Measurements from ENCODE around the gene KCNE3. TPM values are rescaled to one million over a fixed set of nuclear protein-coding genes. Genes with fewer than 3 reads are reported as not detected.

Gene KCNE3
- total and polyA plus RNA-seq, 9 of the 15 experiments (the other 6 are each of a cell fraction or from before 2014, with no cell fraction given): 1.6 to 8.7 (median 6.2) TPM

- TF ChIP-seq, protein P1, sequence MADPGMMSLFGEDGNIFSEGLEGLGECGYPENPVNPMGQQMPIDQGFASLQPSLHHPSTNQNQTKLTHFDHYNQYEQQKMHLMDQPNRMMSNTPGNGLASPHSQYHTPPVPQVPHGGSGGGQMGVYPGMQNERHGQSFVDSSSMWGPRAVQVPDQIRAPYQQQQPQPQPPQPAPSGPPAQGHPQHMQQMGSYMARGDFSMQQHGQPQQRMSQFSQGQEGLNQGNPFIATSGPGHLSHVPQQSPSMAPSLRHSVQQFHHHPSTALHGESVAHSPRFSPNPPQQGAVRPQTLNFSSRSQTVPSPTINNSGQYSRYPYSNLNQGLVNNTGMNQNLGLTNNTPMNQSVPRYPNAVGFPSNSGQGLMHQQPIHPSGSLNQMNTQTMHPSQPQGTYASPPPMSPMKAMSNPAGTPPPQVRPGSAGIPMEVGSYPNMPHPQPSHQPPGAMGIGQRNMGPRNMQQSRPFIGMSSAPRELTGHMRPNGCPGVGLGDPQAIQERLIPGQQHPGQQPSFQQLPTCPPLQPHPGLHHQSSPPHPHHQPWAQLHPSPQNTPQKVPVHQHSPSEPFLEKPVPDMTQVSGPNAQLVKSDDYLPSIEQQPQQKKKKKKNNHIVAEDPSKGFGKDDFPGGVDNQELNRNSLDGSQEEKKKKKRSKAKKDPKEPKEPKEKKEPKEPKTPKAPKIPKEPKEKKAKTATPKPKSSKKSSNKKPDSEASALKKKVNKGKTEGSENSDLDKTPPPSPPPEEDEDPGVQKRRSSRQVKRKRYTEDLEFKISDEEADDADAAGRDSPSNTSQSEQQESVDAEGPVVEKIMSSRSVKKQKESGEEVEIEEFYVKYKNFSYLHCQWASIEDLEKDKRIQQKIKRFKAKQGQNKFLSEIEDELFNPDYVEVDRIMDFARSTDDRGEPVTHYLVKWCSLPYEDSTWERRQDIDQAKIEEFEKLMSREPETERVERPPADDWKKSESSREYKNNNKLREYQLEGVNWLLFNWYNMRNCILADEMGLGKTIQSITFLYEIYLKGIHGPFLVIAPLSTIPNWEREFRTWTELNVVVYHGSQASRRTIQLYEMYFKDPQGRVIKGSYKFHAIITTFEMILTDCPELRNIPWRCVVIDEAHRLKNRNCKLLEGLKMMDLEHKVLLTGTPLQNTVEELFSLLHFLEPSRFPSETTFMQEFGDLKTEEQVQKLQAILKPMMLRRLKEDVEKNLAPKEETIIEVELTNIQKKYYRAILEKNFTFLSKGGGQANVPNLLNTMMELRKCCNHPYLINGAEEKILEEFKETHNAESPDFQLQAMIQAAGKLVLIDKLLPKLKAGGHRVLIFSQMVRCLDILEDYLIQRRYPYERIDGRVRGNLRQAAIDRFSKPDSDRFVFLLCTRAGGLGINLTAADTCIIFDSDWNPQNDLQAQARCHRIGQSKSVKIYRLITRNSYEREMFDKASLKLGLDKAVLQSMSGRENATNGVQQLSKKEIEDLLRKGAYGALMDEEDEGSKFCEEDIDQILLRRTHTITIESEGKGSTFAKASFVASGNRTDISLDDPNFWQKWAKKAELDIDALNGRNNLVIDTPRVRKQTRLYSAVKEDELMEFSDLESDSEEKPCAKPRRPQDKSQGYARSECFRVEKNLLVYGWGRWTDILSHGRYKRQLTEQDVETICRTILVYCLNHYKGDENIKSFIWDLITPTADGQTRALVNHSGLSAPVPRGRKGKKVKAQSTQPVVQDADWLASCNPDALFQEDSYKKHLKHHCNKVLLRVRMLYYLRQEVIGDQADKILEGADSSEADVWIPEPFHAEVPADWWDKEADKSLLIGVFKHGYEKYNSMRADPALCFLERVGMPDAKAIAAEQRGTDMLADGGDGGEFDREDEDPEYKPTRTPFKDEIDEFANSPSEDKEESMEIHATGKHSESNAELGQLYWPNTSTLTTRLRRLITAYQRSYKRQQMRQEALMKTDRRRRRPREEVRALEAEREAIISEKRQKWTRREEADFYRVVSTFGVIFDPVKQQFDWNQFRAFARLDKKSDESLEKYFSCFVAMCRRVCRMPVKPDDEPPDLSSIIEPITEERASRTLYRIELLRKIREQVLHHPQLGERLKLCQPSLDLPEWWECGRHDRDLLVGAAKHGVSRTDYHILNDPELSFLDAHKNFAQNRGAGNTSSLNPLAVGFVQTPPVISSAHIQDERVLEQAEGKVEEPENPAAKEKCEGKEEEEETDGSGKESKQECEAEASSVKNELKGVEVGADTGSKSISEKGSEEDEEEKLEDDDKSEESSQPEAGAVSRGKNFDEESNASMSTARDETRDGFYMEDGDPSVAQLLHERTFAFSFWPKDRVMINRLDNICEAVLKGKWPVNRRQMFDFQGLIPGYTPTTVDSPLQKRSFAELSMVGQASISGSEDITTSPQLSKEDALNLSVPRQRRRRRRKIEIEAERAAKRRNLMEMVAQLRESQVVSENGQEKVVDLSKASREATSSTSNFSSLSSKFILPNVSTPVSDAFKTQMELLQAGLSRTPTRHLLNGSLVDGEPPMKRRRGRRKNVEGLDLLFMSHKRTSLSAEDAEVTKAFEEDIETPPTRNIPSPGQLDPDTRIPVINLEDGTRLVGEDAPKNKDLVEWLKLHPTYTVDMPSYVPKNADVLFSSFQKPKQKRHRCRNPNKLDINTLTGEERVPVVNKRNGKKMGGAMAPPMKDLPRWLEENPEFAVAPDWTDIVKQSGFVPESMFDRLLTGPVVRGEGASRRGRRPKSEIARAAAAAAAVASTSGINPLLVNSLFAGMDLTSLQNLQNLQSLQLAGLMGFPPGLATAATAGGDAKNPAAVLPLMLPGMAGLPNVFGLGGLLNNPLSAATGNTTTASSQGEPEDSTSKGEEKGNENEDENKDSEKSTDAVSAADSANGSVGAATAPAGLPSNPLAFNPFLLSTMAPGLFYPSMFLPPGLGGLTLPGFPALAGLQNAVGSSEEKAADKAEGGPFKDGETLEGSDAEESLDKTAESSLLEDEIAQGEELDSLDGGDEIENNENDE (IDR thresholded peaks at IDR 0.05; ENCODE audit: low read depth, low read length): no peak
- TF ChIP-seq ZNF785 (CRISPR knock-in tag; IDR thresholded peaks at IDR 0.05) (no peak), ZC3H4 (CRISPR knock-in tag; IDR thresholded peaks at IDR 0.05; ENCODE audit: borderline replicate concordance) (no peak), SOX6 (IDR thresholded peaks at IDR 0.05) (peak; percentile 49), SIN3A (IDR thresholded peaks at IDR 0.05; ENCODE audit: borderline replicate concordance in 2 of 2, control insufficient read depth in 1 of 2, low read depth in 2 of 2, low read length in 2 of 2) (peak in 1 of 2 experiments; percentile 59; a peak in 2 of 4 replicates), SMARCA4 (IDR thresholded peaks at IDR 0.05) (no peak), KLF13 (tag; IDR thresholded peaks at IDR 0.05; ENCODE audit: borderline replicate concordance, low read depth) (0 out of 2 replicates have a peak, but pooled peaks have one; percentile 22), MYNN (IDR thresholded peaks at IDR 0.05) (no peak), MYNN (CRISPR knock-in tag; IDR thresholded peaks at IDR 0.05) (no peak), NR2C1 (IDR thresholded peaks at IDR 0.05) (no peak), NR2C1 (tag; IDR thresholded peaks at IDR 0.05) (no peak), SMARCB1 (IDR thresholded peaks at IDR 0.05; ENCODE audit: insufficient read length, low read depth) (no peak), ZNF584 (CRISPR knock-in tag; IDR thresholded peaks at IDR 0.05; ENCODE audit: low read depth) (no peak)
- TF ChIP-seq, protein P2, sequence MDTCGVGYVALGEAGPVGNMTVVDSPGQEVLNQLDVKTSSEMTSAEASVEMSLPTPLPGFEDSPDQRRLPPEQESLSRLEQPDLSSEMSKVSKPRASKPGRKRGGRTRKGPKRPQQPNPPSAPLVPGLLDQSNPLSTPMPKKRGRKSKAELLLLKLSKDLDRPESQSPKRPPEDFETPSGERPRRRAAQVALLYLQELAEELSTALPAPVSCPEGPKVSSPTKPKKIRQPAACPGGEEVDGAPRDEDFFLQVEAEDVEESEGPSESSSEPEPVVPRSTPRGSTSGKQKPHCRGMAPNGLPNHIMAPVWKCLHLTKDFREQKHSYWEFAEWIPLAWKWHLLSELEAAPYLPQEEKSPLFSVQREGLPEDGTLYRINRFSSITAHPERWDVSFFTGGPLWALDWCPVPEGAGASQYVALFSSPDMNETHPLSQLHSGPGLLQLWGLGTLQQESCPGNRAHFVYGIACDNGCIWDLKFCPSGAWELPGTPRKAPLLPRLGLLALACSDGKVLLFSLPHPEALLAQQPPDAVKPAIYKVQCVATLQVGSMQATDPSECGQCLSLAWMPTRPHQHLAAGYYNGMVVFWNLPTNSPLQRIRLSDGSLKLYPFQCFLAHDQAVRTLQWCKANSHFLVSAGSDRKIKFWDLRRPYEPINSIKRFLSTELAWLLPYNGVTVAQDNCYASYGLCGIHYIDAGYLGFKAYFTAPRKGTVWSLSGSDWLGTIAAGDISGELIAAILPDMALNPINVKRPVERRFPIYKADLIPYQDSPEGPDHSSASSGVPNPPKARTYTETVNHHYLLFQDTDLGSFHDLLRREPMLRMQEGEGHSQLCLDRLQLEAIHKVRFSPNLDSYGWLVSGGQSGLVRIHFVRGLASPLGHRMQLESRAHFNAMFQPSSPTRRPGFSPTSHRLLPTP (IDR thresholded peaks at IDR 0.05; ENCODE audit: borderline replicate concordance, extremely low read depth, insufficient read length): no peak
These were observed 25.8 kb upstream of the KCNE3 start, which contains the start of gene LIPT2 (continued) for GRCh38 chr11:74492974-74493790.
